ENCODE data around the gene BAX. TPM values are rescaled to one million over a fixed set of nuclear protein-coding genes. Genes with fewer than 3 reads are reported as not detected.

The BAX gene
- total RNA-seq, 1 donor from 2014 or later = 242 TPM

DNA sequence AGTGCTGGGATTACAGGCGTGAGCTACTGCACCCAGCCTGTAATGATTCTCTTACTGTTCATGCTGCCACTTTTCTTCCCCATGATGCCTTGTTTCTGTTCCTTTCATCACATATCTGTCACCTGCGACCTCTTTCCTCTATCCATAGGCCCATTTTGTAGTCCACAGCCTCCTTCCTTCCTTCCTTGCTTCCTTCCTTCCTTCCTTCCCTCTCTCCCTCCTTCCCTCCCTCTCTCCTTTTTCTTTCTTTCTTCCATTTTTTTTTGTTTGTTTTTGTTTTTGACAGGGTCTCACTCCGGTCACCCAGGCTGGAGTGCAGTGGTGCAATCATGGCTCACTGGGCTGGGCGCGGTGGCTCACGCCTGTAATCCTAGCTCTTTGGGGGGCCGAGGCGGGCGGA, 34.2 kb downstream of the BAX start:
- no peak for DNase-seq (ENCODE audit: low spot score)
- Mint-ChIP-seq H3K36me3 (ENCODE audit: low read depth) (peaks cover 47% of the 10 kb centered on the region), H3K4me3 (ENCODE audit: low read depth) (no peak overlapping the region), H3K27ac (no peak overlapping the region), H3K9me3 (no peaks in the 10 kb centered on the region), H3K27me3 (ENCODE audit: low read depth) (no peaks in the 10 kb centered on the region), H3K4me1 (ENCODE audit: low read depth) (peaks cover 19% of the 10 kb centered on the region)
- intact Hi-C loops (cut with micrococcal nuclease) = no loop called here

DNA sequence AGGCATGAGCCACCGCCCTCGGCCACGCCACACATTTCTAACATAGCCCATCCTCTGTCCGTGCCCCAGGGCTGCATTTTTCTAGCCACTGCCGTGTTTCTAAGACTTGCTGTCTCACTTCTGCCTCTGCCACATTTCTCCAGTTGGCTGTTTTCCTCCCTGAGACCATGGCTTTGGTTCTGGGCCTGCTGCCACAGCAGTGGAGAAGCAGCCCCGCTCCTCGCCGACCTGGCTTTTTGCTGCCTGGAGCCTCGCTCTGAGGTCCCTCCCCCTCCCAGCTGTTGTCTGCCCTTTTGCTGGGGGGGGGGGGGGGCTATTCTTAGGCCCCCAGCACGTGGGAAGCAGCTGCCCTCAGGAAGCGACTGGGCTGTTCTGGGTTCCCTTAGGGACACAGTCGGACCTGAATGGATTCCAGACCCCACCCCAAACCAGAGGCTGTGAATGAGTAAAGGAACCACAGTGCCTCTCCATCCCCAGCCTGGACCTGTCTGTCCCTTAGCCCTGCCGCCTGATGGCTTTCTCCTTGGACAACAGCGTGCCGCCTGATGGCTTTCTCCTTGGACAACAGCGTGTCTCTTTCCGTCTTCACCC, 35.1 kb downstream of the BAX start:
- intact Hi-C loops (cut with micrococcal nuclease) = loop anchor here (10.0 kb wide), 1 partner anchor 155 kb away; no protein-coding TSS in a partner anchor
- peaks cover 48% of the 10 kb centered on the region for H3K36me3 Mint-ChIP-seq (ENCODE audit: low read depth)

DNA sequence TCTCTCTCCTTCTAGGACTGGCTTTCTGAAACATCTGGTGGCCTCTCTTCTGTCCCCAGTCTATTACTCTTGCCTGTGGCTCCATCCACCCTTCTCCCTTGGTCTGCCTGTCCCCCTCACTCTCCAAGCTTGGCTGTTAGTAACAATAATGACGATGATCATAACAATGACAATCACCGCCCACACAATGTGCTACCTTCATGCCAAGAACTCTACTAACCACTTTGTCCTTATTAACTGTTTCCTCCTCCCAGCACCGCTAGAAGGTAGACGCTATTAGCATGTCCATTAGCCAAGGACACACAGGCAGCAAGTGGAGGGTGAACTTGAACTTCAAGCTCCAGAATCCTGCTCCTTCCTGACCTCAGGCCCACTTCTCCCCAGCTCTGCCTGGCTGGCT, 35.7 kb downstream of the BAX start:
- no peak for DNase-seq (ENCODE audit: low spot score)
- peaks cover 49% of the 10 kb centered on the region for H3K36me3 Mint-ChIP-seq (ENCODE audit: low read depth)
- intact Hi-C loops (cut with micrococcal nuclease) = loop anchor here (10.0 kb wide), 1 partner anchor 154 kb away; no protein-coding TSS in a partner anchor
- no peaks in the 10 kb centered on the region for H3K9me3 Mint-ChIP-seq
- no peaks in the 10 kb centered on the region for H3K27me3 Mint-ChIP-seq (ENCODE audit: low read depth)
- peaks cover 29% of the 10 kb centered on the region for H3K4me1 Mint-ChIP-seq (ENCODE audit: low read depth)
- H3K4me3 Mint-ChIP-seq (ENCODE audit: low read depth) = no peak overlapping the region
- H3K27ac Mint-ChIP-seq = peak overlapping the region; percentile 9

More for the DNA sequence above, 35.1 kb downstream of the BAX start:
- Mint-ChIP-seq H3K4me3 (ENCODE audit: low read depth) (no peak overlapping the region), H3K27ac (peak overlapping the region; percentile 9), H3K9me3 (no peaks in the 10 kb centered on the region), H3K27me3 (ENCODE audit: low read depth) (no peaks in the 10 kb centered on the region), H3K4me1 (ENCODE audit: low read depth) (peaks cover 23% of the 10 kb centered on the region)
- no peak for DNase-seq (ENCODE audit: low spot score)

DNA sequence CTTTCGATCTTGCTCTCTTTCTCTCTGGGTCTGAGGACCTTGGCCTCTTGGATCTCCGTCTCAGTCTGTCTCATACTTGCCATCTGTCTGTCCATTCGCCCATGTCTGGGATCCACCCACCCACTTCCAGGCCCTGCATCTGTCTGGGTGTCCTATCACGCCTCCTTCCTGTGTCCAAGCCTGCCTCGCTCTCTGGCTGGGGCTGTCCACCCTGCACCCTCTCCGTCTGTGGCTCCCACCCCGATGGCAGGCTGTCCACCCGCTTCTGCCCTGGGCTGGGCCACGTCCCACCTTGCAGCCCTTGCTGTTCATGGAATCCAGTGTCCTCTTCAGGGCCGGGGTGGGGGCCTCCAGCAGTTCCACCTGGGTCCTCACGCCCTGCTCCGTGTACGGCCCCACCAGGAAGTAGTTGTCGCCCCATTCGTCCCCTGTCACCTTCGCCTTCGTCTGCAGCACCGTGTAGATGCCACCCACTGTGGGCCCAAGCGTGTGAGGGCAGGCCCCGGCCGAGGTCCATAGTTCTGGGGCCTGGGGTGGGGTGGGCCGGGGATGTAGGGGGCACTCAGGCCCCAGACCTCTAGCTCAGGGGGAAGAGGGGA, 36.4 kb downstream of the BAX start:
- Mint-ChIP-seq H3K27me3 (ENCODE audit: low read depth) (no peaks in the 10 kb centered on the region), H3K9me3 (no peaks in the 10 kb centered on the region), H3K36me3 (ENCODE audit: low read depth) (peaks cover 45% of the 10 kb centered on the region), H3K27ac (no peak overlapping the region), H3K4me3 (ENCODE audit: low read depth) (no peak overlapping the region), H3K4me1 (ENCODE audit: low read depth) (peaks cover 29% of the 10 kb centered on the region)
- DNase-seq (ENCODE audit: low spot score) = no peak
- intact Hi-C loops (cut with micrococcal nuclease) = loop anchor here (10.0 kb wide), 1 partner anchor 154 kb away; no protein-coding TSS in a partner anchor

DNA sequence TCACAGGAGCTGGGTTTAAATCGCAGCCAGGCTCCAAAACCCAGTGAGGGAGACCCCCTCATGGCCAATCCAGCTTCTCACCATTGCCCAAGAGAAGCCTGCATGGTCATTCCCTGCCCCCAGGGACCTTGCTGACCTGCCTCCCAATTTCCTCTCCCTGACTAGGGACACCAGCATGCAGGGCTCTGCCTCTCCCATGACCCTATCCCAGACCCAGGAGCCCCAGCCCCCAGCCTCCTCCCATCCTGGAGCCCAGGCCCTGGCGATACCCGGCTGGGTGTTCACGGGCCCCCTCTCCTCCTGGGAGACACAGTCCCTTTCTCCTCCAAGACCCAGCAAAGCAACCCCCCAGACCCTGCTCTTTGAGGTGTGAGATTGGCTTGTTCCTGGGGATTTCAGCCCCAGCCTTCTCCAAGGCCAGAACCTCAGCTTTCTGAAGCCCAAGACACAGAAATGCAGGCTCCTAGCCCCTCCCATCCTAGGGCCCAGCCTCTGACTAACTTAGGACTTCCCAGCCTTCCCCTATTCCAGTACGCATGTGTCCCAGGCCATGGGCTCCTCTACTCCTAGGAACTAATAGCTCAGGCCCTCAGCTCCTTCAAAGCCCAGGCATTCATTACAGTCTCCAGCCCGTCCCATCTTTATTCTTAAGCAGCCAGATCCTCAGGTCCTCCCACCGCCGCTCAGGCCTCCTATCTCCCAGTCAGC, 37.4 kb downstream of the BAX start:
- H3K9me3 Mint-ChIP-seq = no peaks in the 10 kb centered on the region
- H3K27me3 Mint-ChIP-seq (ENCODE audit: low read depth) = no peaks in the 10 kb centered on the region
- H3K36me3 Mint-ChIP-seq (ENCODE audit: low read depth) = peaks cover 44% of the 10 kb centered on the region
- no peak for DNase-seq (ENCODE audit: low spot score)
- peak overlapping the region; percentile 94 for H3K4me3 Mint-ChIP-seq (ENCODE audit: low read depth)
- H3K4me1 Mint-ChIP-seq (ENCODE audit: low read depth) = peaks cover 29% of the 10 kb centered on the region
- intact Hi-C loops (cut with micrococcal nuclease) = loop anchor here (10.0 kb wide), 1 partner anchor 153 kb away; no protein-coding TSS in a partner anchor
- H3K27ac Mint-ChIP-seq = peak overlapping the region; percentile 98

DNA sequence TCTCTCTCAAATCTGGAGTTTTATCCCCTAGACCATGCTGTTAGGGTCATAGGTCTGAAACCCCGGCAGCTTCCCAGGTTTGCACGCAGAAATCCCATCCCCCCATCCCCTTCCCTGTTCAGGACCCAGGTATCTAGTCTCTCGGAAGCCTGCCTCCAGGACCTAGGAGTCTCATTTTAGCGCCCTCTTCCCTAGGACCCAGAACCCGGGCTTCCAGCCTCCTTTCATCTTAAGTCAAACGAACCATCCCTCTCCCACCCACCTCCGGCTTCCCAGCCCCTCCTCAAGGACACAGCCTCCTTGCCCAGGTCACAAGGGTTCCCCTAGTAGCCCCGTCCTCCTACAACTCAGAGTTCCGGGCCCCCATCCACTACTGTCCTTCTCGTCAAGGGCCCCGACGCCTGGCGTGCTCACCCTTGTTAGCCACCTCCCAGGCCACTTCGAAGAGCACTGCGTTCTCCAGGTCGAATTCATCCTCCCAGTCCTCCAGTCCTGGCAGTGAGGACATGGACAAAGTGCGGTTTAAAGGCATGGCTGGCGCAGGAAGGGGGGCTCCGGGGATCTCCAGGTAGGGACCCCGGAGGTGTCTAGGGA, 38.0 kb downstream of the BAX start:
- peaks cover 28% of the 10 kb centered on the region for H3K4me1 Mint-ChIP-seq (ENCODE audit: low read depth)

DNA sequence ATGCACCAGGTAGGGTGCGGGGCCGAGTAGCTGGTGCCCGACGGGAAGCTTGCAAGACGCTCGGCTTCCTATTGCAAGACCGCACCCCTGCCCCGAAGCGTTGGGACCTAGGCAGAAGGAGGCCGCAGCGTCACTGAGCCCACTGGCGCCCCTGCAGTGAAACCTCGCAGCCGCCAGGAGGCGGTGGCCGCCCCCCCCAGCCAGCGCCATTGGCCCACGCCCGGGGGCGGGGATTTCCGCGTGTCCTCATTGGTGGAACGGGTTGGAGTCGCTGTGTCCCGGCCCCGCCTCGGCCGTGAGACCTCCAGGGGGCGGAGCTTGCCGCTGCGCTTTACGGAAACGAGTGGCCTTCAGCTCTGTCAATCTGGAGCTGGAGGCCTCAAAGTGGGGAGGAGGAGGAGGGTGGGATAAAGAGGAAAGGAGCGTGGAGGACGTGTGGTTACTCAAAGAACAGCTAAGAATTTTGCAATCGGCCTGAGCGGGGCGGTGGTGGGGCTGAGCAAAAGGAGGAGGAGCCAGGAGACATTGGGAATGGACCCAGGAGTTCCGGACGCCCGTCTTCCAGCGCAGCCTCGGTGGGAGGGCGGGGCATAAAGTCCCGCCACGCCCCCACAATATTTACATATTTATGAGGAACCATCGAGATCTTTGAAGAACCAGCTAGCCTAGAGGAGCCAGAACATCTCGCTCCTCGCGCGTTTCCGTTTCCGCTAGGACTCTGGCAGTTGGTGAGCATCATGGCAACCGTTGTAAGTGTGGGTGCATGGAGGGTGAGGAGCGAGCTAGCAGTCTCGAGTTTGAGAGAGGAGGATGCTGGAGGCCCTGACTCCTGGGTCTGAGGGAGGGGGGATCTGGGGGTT, 38.7 kb downstream of the BAX start, which contains the start of the genes GYS1 and RUVBL2:
GYS1 (minus strand) TSS at position 135 of the 860 bp plus-strand sequence. CDS start 197 bp downstream, outside the sequence.
RUVBL2 (plus strand) TSS at position 713 of the 860 bp plus-strand sequence; CDS start at position 738, 25 bp downstream.
- Mint-ChIP-seq H3K27ac (peak within 1 kb of the TSS; percentile 98), H3K27me3 (ENCODE audit: low read depth) (no peaks in the 10 kb centered on the region), H3K4me1 (ENCODE audit: low read depth) (peaks cover 30% of the 10 kb centered on the region), H3K9me3 (no peaks in the 10 kb centered on the region), H3K36me3 (ENCODE audit: low read depth) (peaks cover 38% of the 10 kb centered on the region), H3K4me3 (ENCODE audit: low read depth) (peak within 1 kb of the TSS; percentile 94)
- DNase-seq (ENCODE audit: low spot score) = peak; percentile 99
- intact Hi-C loops (cut with micrococcal nuclease) = loop anchor here (1.0 to 10.0 kb wide), 2 partner anchors 28 to 151 kb away; partner anchors contain the start of gene FTL

More for the DNA sequence above, 38.0 kb downstream of the BAX start:
- Mint-ChIP-seq H3K27ac (peak overlapping the region; percentile 98), H3K9me3 (no peaks in the 10 kb centered on the region), H3K27me3 (ENCODE audit: low read depth) (no peaks in the 10 kb centered on the region), H3K4me3 (ENCODE audit: low read depth) (peak overlapping the region; percentile 94), H3K36me3 (ENCODE audit: low read depth) (peaks cover 38% of the 10 kb centered on the region)
- DNase-seq (ENCODE audit: low spot score) = no peak
- intact Hi-C loops (cut with micrococcal nuclease) = loop anchor here (1.0 to 10.0 kb wide), 2 partner anchors 27 to 152 kb away; partner anchors contain the start of gene FTL

DNA sequence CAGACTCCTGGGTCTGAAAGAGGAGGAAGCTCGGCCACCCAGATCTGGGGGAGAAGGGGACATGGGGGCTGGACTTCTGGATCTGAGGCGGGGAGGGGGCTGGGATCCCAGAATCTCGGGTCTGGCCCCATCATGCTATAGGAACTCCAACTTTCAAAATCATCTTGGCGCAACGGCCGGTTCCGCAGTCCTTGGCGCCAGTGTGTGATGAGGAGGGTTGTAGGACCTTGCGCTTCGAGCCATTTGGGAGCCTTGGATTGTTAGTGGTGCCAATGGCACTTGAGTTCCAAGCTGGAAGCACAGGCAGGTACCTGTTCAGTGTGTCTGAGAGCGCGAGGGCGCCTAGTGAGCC, 39.3 kb downstream of the BAX start:
- Mint-ChIP-seq H3K27ac (peak overlapping the region; percentile 98), H3K9me3 (no peaks in the 10 kb centered on the region), H3K4me1 (ENCODE audit: low read depth) (peaks cover 30% of the 10 kb centered on the region), H3K27me3 (ENCODE audit: low read depth) (no peaks in the 10 kb centered on the region), H3K4me3 (ENCODE audit: low read depth) (peak overlapping the region; percentile 94), H3K36me3 (ENCODE audit: low read depth) (peaks cover 36% of the 10 kb centered on the region)
- intact Hi-C loops (cut with micrococcal nuclease) = loop anchor here (10.0 kb wide), 1 partner anchor 151 kb away; no protein-coding TSS in a partner anchor
- DNase-seq (ENCODE audit: low spot score) = no peak

DNA sequence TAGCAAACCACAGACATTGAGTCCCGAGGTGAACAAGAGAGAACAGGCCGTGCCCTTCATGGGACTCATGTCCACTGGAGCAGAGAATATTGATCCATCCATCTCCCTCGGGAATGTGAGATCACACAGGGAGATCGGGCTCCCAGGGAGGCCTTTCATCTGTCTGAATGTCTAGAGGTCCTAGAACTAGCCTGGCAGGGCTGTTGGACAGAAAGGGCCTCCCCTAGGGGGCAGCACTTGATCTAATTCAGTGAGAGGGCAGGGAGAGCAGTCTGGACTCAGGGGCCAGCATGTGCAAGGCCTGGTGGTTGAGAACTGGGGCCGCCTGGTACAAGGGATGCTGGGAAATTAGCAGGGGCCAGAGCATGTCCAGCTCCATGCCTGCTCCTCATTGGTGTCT, 43.3 kb downstream of the BAX start:
- H3K27ac Mint-ChIP-seq = no peak overlapping the region
- intact Hi-C loops (cut with micrococcal nuclease) = loop anchor here (10.0 kb wide), 1 partner anchor 147 kb away; no protein-coding TSS in a partner anchor
- peak; percentile 46 for DNase-seq (ENCODE audit: low spot score)
- H3K27me3 Mint-ChIP-seq (ENCODE audit: low read depth) = no peaks in the 10 kb centered on the region
- peaks cover 16% of the 10 kb centered on the region for H3K4me1 Mint-ChIP-seq (ENCODE audit: low read depth)
- no peak overlapping the region for H3K4me3 Mint-ChIP-seq (ENCODE audit: low read depth)
- no peaks in the 10 kb centered on the region for H3K9me3 Mint-ChIP-seq
- H3K36me3 Mint-ChIP-seq (ENCODE audit: low read depth) = peaks cover 34% of the 10 kb centered on the region

DNA sequence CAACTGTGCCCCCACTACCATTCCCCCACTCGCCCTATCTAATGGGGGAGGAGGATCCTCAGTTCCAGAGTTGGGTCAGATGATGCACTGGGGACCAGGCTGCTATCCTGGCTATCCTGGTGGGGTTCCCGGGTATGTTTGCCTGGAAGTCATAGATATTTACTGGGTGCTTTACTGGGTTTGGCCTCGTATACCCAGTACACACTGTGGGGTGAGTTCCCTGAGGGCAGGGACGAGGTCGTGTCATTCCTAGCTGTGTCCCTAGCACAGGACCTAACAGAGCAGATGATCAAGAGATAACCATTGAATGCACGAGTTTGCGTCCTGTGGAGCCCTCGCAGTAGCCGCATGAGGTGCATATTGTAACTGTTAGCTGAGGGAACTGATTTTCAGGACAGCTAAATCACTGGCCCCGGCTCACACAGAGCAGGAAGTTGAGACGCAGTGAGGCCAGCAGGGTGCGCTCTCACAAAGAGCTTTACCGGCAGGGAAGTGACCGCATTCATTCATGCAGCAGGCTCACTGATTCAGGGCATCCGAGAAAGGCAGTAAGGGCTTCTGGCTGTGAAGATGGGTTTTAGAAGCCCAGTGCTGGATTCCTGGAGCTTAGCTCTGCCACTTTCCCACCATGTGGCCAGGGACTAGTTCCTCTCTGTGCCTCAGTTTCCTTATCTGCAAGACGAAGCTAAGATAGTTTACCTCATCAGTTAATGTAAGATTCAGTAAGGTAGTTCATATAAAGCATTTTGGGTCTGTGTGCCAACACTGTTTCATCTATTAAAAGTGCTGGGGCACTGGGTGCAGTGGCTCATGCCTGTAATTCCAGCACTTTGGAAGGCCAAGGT, 45.0 kb downstream of the BAX start:
- Mint-ChIP-seq H3K9me3 (no peaks in the 10 kb centered on the region), H3K4me1 (ENCODE audit: low read depth) (peaks cover 10% of the 10 kb centered on the region), H3K27ac (no peak overlapping the region), H3K27me3 (ENCODE audit: low read depth) (no peaks in the 10 kb centered on the region), H3K36me3 (ENCODE audit: low read depth) (peaks cover 46% of the 10 kb centered on the region), H3K4me3 (ENCODE audit: low read depth) (no peak overlapping the region)
- intact Hi-C loops (cut with micrococcal nuclease) = loop anchor here (10.0 kb wide), 1 partner anchor 145 kb away; no protein-coding TSS in a partner anchor
- DNase-seq (ENCODE audit: low spot score) = peak; percentile 58

DNA sequence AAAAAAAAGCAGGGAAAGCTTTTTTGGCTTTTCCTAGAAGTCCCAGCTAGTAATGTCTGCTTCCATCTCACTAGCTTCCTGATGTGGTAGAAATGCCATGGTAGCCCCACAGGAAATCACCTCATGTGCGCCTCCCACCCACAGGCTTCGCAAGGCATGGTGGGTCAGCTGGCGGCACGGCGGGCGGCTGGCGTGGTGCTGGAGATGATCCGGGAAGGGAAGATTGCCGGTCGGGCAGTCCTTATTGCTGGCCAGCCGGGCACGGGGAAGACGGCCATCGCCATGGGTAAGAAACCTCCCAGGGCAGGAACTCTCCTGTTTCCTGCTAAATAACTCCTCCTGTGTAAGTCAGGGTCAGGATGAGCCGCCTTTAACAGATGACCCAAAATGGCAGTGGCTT, 49.5 kb downstream of the BAX start:
- H3K27ac Mint-ChIP-seq = no peak overlapping the region
- H3K4me3 Mint-ChIP-seq (ENCODE audit: low read depth) = no peak overlapping the region
- intact Hi-C loops (cut with micrococcal nuclease) = no loop called here
- no peaks in the 10 kb centered on the region for H3K4me1 Mint-ChIP-seq (ENCODE audit: low read depth)
- no peaks in the 10 kb centered on the region for H3K27me3 Mint-ChIP-seq (ENCODE audit: low read depth)
- H3K9me3 Mint-ChIP-seq = no peaks in the 10 kb centered on the region
- H3K36me3 Mint-ChIP-seq (ENCODE audit: low read depth) = peaks cover 55% of the 10 kb centered on the region
- no peak for DNase-seq (ENCODE audit: low spot score)
